Measurements from ENCODE around the gene NEFH. TPM values are rescaled to one million over a fixed set of nuclear protein-coding genes. Genes with fewer than 3 reads are reported as not detected.

Gene NEFH
- polyA plus RNA-seq, 3 donors from 2014 or later: 0.64 TPM; not detected in 2

GRCh38 chr22:29451863-29452262 is 28.2 kb upstream of the NEFH start:
- no peak overlapping the region for H3K4me3 Mint-ChIP-seq
- no peaks in the 10 kb centered on the region for H3K4me1 Mint-ChIP-seq
- DNase-seq: no peak
- no peaks in the 10 kb centered on the region for H3K9me3 Mint-ChIP-seq
- peak overlapping the region in 1 of 6 donors; percentile 12 for H3K27ac Mint-ChIP-seq
- peaks cover 0 to 4% (median 3%) of the 10 kb centered on the region in 3 donors for H3K27me3 Mint-ChIP-seq (ENCODE audit: low read depth in 3 of 3)
- H3K36me3 Mint-ChIP-seq: no peaks in the 10 kb centered on the region

- H3K27me3 Mint-ChIP-seq (ENCODE audit: low read depth in 3 of 3): peaks cover 0 to 3% (median 2%) of the 10 kb centered on the region in 3 donors
Measured at GRCh38 chr22:29454276-29454675, 25.7 kb upstream of the NEFH start.

DNA sequence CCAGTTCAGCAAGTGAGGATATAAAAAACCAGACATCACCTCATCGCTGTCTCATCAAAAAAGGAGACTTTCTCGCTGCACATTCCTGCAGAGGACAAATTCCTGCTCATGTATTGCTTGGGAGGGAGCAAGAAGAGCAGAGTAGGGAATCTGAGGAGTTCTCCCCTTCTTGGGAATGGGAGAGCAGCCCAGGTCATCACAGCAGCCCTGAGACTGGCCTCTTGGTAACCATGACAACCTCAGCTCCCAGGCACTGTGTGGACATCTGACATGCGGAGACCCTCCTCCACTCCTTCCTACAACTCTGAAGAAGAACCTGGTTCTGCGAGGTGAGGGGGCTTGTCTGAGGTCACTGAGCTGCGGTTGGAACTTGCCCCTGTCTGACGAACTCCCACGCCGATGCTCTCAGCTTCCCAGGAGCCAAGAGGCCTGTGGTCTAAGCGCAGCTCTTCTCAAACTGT is 23.8 kb upstream of the NEFH start:
- no peak for DNase-seq
- Mint-ChIP-seq H3K27ac (no peak overlapping the region), H3K4me3 (no peak overlapping the region), H3K27me3 (ENCODE audit: low read depth in 3 of 3) (peaks cover 0 to 3% (median 2%) of the 10 kb centered on the region in 3 donors), H3K9me3 (no peaks in the 10 kb centered on the region), H3K36me3 (no peaks in the 10 kb centered on the region), H3K4me1 (no peaks in the 10 kb centered on the region)

More at GRCh38 chr22:29454276-29454675, 25.7 kb upstream of the NEFH start:
- no peak for DNase-seq
- Mint-ChIP-seq H3K4me3 (no peak overlapping the region), H3K36me3 (no peaks in the 10 kb centered on the region), H3K27ac (no peak overlapping the region), H3K4me1 (no peaks in the 10 kb centered on the region), H3K9me3 (no peaks in the 10 kb centered on the region)

DNA sequence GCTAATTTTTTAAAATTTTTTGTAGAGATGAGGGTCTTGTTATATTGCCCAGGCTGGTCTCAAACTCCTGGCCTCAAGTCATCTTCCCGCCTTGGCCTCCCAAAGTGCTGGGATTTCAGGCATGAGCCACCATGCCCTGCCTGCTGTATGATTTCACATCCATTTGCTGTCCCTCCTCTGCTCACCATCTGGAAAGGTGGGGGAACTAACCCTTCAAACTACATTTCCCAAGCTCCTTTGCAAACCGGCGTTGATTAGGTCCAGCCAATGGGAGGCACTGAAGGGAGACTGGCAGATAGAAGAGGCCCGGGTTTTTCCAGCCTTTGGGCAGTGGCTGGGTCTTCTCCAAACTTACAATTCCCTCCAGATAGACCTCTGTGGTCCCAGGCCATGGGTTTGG is 22.3 kb upstream of the NEFH start:
- H3K4me3 Mint-ChIP-seq: no peak overlapping the region
- H3K4me1 Mint-ChIP-seq: no peaks in the 10 kb centered on the region
- no peaks in the 10 kb centered on the region for H3K36me3 Mint-ChIP-seq
- H3K27ac Mint-ChIP-seq: no peak overlapping the region
- DNase-seq: no peak
- H3K27me3 Mint-ChIP-seq (ENCODE audit: low read depth in 3 of 3): peaks cover 0 to 3% (median 2%) of the 10 kb centered on the region in 3 donors
- no peaks in the 10 kb centered on the region for H3K9me3 Mint-ChIP-seq

GRCh38 chr22:29458551-29458950 is 21.5 kb upstream of the NEFH start:
- no peaks in the 10 kb centered on the region for H3K9me3 Mint-ChIP-seq
- H3K36me3 Mint-ChIP-seq: no peaks in the 10 kb centered on the region
- H3K27me3 Mint-ChIP-seq (ENCODE audit: low read depth in 3 of 3): peaks cover 0 to 3% (median 2%) of the 10 kb centered on the region in 3 donors
- DNase-seq: no peak
- no peak overlapping the region for H3K27ac Mint-ChIP-seq
- H3K4me3 Mint-ChIP-seq: no peak overlapping the region
- no peaks in the 10 kb centered on the region for H3K4me1 Mint-ChIP-seq

- Mint-ChIP-seq H3K36me3 (no peaks in the 10 kb centered on the region), H3K27ac (no peak overlapping the region), H3K27me3 (ENCODE audit: low read depth in 3 of 3) (peaks cover 0 to 2% (median 0%) of the 10 kb centered on the region in 3 donors), H3K4me3 (no peak overlapping the region), H3K4me1 (no peaks in the 10 kb centered on the region), H3K9me3 (no peaks in the 10 kb centered on the region)
- no peak for DNase-seq
Measured at GRCh38 chr22:29459773-29460172, 20.2 kb upstream of the NEFH start.

DNA sequence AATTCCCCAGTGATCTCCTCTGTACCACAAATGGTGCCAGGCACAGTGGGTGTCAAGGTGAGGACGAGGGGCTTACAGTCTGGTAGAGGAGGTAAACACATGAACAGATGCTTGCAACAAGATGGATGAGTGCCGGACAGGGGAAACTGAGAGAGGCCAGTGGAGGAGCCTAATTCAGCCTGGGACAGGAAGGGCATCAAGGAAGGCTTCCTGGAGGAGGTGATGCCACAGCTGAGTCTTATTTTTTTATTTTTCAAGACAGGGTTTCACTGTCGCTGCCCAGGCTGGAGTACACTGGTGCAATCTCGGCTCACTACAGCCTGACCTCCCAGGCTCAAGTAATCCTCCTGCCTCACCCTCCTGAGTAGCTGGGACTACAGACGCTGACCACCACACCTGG is 18.8 kb upstream of the NEFH start:
- Mint-ChIP-seq H3K9me3 (no peaks in the 10 kb centered on the region), H3K4me1 (no peaks in the 10 kb centered on the region), H3K27ac (no peak overlapping the region), H3K4me3 (no peak overlapping the region), H3K27me3 (ENCODE audit: low read depth in 3 of 3) (peaks cover 0 to 2% (median 0%) of the 10 kb centered on the region in 3 donors), H3K36me3 (no peaks in the 10 kb centered on the region)
- no peak for DNase-seq

- H3K36me3 Mint-ChIP-seq: no peaks in the 10 kb centered on the region
- H3K27ac Mint-ChIP-seq: no peak overlapping the region
- no peaks in the 10 kb centered on the region for H3K4me1 Mint-ChIP-seq
- peaks cover 0 to 2% (median 0%) of the 10 kb centered on the region in 3 donors for H3K27me3 Mint-ChIP-seq (ENCODE audit: low read depth in 3 of 3)
- H3K9me3 Mint-ChIP-seq: no peaks in the 10 kb centered on the region
- no peak overlapping the region for H3K4me3 Mint-ChIP-seq
- no peak for DNase-seq
Measured at GRCh38 chr22:29463629-29464028, 16.4 kb upstream of the NEFH start.

GRCh38 chr22:29464581-29464980 is 15.4 kb upstream of the NEFH start:
- peaks cover under 1% of the 10 kb centered on the region in 2 donors for H3K4me1 Mint-ChIP-seq

GRCh38 chr22:29469755-29470154 is 10.3 kb upstream of the NEFH start:
- Mint-ChIP-seq H3K27me3 (ENCODE audit: low read depth in 3 of 3) (peaks cover 0 to 3% (median 0%) of the 10 kb centered on the region in 3 donors), H3K27ac (no peak overlapping the region), H3K4me3 (peak overlapping the region; percentile 10 to 55 (median 36)), H3K36me3 (no peaks in the 10 kb centered on the region), H3K4me1 (peaks cover 9 to 10% of the 10 kb centered on the region in 2 donors), H3K9me3 (no peaks in the 10 kb centered on the region)
- DNase-seq: no peak

More at GRCh38 chr22:29464581-29464980, 15.4 kb upstream of the NEFH start:
- H3K4me3 Mint-ChIP-seq: no peak overlapping the region
- H3K36me3 Mint-ChIP-seq: no peaks in the 10 kb centered on the region
- no peak for DNase-seq
- H3K27me3 Mint-ChIP-seq (ENCODE audit: low read depth in 3 of 3): peaks cover 0 to 2% (median 0%) of the 10 kb centered on the region in 3 donors
- H3K27ac Mint-ChIP-seq: no peak overlapping the region
- no peaks in the 10 kb centered on the region for H3K9me3 Mint-ChIP-seq

- Mint-ChIP-seq H3K9me3 (no peaks in the 10 kb centered on the region), H3K27me3 (ENCODE audit: low read depth in 3 of 3) (peaks cover 0 to 3% (median 0%) of the 10 kb centered on the region in 3 donors), H3K4me3 (peak overlapping the region; percentile 38 to 64 (median 41)), H3K36me3 (no peaks in the 10 kb centered on the region), H3K27ac (no peak overlapping the region), H3K4me1 (peaks cover 9 to 10% of the 10 kb centered on the region in 2 donors)
- peak; percentile 32 to 59 (median 38) for DNase-seq
Measured at GRCh38 chr22:29470159-29470855, 9.7 kb upstream of the NEFH start.

DNA sequence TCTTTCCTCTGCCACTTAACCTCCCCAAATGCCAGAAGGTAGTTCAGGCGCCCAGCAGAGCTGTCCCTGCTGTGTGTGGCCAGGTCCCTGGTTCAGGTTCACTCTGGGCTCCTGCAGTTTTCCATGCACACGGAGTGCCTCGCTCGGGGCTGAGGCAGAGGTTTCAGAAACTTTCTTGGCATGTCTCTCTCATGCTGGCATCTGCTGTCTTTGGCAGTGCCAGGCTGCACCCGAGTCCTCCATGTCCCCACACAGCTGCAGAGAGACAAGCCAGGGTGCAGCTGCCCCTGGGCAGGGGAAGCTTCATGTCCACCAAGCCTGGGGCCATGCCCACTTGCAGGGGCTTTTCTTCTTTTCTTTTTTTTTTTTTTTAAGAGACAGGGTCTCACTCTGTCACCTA is 7.0 kb upstream of the NEFH start:
- no peak for DNase-seq
- Mint-ChIP-seq H3K36me3 (no peaks in the 10 kb centered on the region), H3K27ac (no peak overlapping the region), H3K9me3 (peaks cover 0 to 2% (median 0%) of the 10 kb centered on the region in 6 donors), H3K4me3 (no peak overlapping the region), H3K27me3 (ENCODE audit: low read depth in 3 of 3) (peaks cover 0 to 4% (median 3%) of the 10 kb centered on the region in 3 donors), H3K4me1 (peaks cover 9 to 10% of the 10 kb centered on the region in 2 donors)

DNA sequence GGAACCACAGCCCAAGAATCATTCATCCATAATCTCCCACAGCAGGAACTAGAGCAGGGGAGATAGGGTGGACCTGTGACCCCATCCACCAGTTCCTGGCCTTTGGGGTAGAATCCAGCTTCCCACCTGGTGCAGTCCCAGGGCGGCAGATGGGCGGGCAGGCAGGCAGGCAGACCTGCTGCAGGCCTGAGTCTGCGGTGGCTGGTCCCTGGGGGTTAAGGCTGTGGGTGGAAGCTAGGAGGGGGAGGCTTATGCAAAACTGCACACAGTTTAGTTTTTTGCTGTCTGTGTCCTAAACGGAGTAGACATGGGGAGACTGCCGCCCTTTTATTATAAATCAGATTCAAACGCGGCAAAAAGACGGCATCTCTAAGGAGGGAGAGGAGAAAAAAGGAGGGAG is 4.5 kb upstream of the NEFH start:
- Mint-ChIP-seq H3K4me1 (peaks cover 5 to 8% of the 10 kb centered on the region in 2 donors), H3K9me3 (peaks cover 0 to 4% (median 0%) of the 10 kb centered on the region in 6 donors), H3K36me3 (no peaks in the 10 kb centered on the region), H3K27me3 (ENCODE audit: low read depth in 3 of 3) (peaks cover 5 to 12% (median 6%) of the 10 kb centered on the region in 3 donors), H3K4me3 (no peak overlapping the region), H3K27ac (no peak overlapping the region)
- DNase-seq: no peak

DNA sequence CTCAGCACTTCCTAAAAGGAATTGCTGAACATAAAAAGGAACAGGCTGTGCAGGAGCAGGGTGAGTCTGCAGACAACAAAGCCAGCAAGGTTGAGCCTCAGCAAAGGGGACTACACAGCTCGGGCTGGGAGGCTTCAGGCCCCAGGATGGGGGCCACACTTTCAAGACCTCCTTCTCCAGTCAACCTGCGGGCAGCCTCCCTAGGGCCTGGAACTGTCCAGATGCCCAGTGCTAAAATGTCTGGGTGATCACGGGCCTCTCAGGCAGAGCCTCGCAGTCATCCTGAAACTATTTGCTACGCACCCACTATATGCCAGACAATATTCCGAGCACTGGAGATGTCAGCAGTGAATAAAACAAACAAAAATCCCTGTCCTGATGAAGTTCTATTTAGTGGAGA is 3.9 kb upstream of the NEFH start:
- peaks cover 5 to 12% (median 6%) of the 10 kb centered on the region in 3 donors for H3K27me3 Mint-ChIP-seq (ENCODE audit: low read depth in 3 of 3)
- H3K36me3 Mint-ChIP-seq: no peaks in the 10 kb centered on the region
- no peak overlapping the region for H3K27ac Mint-ChIP-seq
- DNase-seq: no peak
- H3K4me3 Mint-ChIP-seq: no peak overlapping the region
- H3K4me1 Mint-ChIP-seq: peaks cover 6% of the 10 kb centered on the region in 2 donors
- H3K9me3 Mint-ChIP-seq: peaks cover 0 to 4% (median 0%) of the 10 kb centered on the region in 6 donors
